ENCODE measurements around the gene C5.

GRCh38 chr9:121073038-121073437 lies 23.0 kb upstream of the C5 start:
- TF ChIP-seq CTCF (IDR thresholded peaks at IDR 0.05) (no peak), POLR2A (IDR thresholded peaks at IDR 0.05) (no peak)
